ENCODE data around the gene GRID1. TPM values are rescaled to one million over a fixed set of nuclear protein-coding genes. Genes with fewer than 3 reads are reported as not detected.
"Not testable (repeated sequence)": the region's sequence is repeated elsewhere in the genome, so short reads cannot be mapped to it uniquely, and the experiment has no call there.

GRID1 gene
- total RNA-seq, 4 donors from 2014 or later = 0.35 to 10.7 (median 1.3) TPM

DNA sequence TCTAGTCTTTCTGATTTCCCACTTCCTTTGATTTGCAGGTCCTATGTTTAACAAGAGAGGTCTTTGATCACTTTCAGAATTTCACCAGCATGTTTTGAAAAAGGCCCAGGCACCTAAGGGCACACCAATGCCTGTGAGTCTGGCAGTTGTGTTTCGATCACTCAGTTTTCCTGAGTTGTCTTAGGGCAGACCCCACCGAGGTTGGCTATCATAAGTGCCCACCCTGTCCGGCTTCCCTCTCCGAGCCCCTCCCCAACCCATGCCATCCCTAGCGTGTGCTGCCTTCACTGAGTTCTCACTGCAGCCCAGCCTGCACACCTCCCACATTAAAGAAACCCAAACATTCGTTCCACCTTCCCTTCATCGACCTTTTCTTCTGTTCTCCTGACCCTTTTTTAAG is 257.9 kb downstream of the GRID1 start:
- no peaks in the 10 kb centered on the region for H3K36me3 ChIP-seq
- DNase-seq = no peak

DNA sequence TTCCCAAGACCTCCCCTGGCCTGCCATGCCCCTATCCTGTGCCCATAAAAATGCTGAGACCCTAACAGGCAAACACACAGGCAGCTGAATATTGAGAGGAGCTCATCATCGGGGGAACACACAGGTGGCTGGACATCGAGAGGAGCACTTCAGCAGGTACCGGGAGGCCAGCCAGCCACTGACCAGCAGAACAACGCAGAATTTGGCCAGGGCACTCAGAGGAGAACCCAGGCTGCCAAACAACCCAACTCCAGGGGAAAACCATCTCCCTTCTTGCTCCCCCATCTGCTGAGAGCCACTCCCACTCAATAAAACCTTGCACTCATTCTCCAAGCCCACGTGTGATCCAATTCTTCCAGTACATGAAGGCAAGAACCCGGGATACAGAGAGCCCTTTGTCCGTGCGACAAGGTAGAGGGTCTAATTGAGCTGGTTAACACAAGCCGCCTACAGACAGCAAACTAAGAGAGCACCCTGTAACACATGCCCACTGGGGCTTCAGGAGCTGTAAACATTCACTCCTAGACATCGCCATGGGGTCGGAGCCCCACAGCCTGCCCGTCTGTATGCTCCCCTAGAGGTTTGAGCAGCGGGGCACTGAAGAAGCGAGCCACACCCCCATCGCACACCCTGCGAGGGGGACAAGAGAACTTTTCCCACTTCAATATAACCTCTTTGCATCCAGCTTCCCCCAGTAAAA is 258.8 kb downstream of the GRID1 start:
- not testable (repeated sequence) for H3K36me3 ChIP-seq, H3K27me3 ChIP-seq, DNase-seq, H3K4me3 ChIP-seq, H3K9me3 ChIP-seq, H3K4me1 ChIP-seq, H3K27ac ChIP-seq

More for the DNA sequence above, 257.9 kb downstream of the GRID1 start:
- Histone ChIP-seq H3K4me3 (no peak overlapping the region), H3K9me3 (no peaks in the 10 kb centered on the region), H3K4me1 (no peaks in the 10 kb centered on the region), H3K27me3 (no peaks in the 10 kb centered on the region), H3K27ac (no peak overlapping the region)
- TF ChIP-seq POLR2A (IDR thresholded peaks at IDR 0.05) = no peak
- TF ChIP-seq, protein P1, sequence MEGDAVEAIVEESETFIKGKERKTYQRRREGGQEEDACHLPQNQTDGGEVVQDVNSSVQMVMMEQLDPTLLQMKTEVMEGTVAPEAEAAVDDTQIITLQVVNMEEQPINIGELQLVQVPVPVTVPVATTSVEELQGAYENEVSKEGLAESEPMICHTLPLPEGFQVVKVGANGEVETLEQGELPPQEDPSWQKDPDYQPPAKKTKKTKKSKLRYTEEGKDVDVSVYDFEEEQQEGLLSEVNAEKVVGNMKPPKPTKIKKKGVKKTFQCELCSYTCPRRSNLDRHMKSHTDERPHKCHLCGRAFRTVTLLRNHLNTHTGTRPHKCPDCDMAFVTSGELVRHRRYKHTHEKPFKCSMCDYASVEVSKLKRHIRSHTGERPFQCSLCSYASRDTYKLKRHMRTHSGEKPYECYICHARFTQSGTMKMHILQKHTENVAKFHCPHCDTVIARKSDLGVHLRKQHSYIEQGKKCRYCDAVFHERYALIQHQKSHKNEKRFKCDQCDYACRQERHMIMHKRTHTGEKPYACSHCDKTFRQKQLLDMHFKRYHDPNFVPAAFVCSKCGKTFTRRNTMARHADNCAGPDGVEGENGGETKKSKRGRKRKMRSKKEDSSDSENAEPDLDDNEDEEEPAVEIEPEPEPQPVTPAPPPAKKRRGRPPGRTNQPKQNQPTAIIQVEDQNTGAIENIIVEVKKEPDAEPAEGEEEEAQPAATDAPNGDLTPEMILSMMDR (IDR thresholded peaks at IDR 0.05) = no peak

DNA sequence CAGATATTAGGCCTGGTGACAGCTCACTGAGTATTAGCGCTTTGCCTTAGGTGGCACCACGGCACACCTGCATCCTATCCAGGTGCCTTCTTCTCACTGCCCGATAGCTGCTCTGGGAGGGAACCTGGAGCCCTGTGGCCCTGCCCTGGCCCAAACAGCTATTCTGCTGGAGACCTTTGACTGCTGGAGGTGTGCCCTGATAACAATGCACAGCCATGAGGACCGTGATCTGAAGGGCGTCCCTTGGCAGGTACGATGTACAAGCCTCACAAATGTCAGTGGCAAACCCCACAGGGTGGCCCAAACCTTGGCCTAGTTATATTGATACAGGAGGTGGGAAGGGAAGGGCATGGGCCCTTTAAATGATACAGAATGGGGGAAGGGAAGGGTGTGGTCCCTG is 259.5 kb downstream of the GRID1 start:
- no peaks in the 10 kb centered on the region for H3K27me3 ChIP-seq
- no peaks in the 10 kb centered on the region for H3K36me3 ChIP-seq
- no peak overlapping the region for H3K4me3 ChIP-seq
- TF ChIP-seq, protein P1 (IDR thresholded peaks at IDR 0.05) = no peak
- no peak for TF ChIP-seq POLR2A (IDR thresholded peaks at IDR 0.05)
- no peak for DNase-seq
- no peaks in the 10 kb centered on the region for H3K4me1 ChIP-seq
- no peak overlapping the region for H3K27ac ChIP-seq
- H3K9me3 ChIP-seq = no peaks in the 10 kb centered on the region

DNA sequence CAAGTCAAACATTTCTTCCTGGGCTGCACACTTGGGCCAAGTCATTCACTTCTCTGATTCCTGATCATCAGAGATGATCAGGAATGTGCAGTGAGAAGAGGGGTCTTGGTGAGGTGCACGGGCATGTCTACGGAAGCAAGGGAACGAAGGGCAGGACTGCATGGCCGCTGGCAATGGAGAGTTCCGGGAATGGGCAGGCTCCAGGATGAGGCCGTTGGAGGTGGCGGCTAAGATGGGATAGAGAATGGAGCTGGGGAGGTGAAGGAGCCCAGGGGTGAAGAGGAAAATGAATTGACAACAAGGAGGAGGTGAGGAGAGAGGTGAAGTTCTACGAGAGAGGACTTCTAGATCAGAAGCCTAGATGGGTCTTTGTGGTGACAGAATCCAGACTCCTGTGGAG is 260.0 kb downstream of the GRID1 start:
- Histone ChIP-seq H3K9me3 (no peaks in the 10 kb centered on the region), H3K4me1 (no peaks in the 10 kb centered on the region), H3K27me3 (no peaks in the 10 kb centered on the region), H3K4me3 (no peak overlapping the region), H3K36me3 (no peaks in the 10 kb centered on the region), H3K27ac (no peak overlapping the region)
- TF ChIP-seq, protein P1 (IDR thresholded peaks at IDR 0.05) = no peak
- no peak for TF ChIP-seq POLR2A (IDR thresholded peaks at IDR 0.05)
- DNase-seq = no peak

DNA sequence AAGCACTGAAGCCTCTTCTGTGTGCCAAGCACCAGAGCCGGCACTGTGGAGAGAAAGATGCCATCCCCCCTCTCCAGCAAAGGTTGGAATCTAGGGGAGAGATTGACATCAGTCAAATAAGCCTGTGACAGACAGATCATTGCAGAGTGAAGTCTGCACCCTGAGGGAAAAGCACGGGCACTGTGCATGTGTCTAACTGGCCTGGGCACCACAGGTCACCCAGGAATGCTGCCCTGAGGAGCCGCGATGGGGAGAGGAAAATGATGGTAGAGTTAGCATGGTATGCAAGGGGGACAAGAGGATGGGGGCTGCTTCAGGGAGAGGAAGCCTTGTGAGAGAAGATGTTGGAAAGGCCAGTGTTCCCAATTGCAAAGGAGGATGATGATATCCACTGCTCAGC is 261.0 kb downstream of the GRID1 start:
- Histone ChIP-seq H3K27ac (no peak overlapping the region), H3K27me3 (no peaks in the 10 kb centered on the region), H3K36me3 (no peaks in the 10 kb centered on the region), H3K9me3 (no peaks in the 10 kb centered on the region), H3K4me3 (no peak overlapping the region), H3K4me1 (no peaks in the 10 kb centered on the region)
- TF ChIP-seq, protein P1 (IDR thresholded peaks at IDR 0.05) = no peak
- DNase-seq = no peak

DNA sequence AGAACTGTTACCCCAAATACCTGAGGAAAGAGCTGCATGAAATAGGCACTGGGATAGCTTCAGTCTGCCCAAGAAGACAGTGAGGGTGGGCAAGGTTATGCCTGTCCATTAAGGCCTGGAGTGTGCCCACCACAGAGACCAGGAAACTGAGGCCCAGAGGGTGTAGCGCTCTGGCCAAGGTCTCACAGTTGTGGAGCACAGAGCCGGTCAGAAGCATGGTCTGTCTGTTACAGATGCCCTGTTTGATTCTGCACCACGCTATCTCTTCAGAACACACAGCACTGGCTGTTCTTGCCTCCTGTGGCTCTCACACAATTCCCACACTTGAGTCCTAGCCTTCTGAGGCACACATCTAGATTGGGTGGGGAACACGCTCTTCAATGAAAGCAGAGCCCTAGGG is 261.4 kb downstream of the GRID1 start:
- Histone ChIP-seq H3K4me1 (no peaks in the 10 kb centered on the region), H3K9me3 (no peaks in the 10 kb centered on the region), H3K4me3 (no peak overlapping the region), H3K27ac (no peak overlapping the region), H3K36me3 (no peaks in the 10 kb centered on the region), H3K27me3 (no peaks in the 10 kb centered on the region)
- TF ChIP-seq, protein P1 (IDR thresholded peaks at IDR 0.05) = no peak
- no peak for DNase-seq

Data from Peyer's patch (tissue), 4 donors.